IPS-11a (cell line): ENCODE results near the gene KRTAP10-12.

Source experiments
- H3K4me3 ChIP-seq: one replicate; pipeline ENCODE4 v1.5.1; 2013; ENCODE audit warnings: low read depth, low read length, control low read depth

KRTAP10-12 gene

DNA sequence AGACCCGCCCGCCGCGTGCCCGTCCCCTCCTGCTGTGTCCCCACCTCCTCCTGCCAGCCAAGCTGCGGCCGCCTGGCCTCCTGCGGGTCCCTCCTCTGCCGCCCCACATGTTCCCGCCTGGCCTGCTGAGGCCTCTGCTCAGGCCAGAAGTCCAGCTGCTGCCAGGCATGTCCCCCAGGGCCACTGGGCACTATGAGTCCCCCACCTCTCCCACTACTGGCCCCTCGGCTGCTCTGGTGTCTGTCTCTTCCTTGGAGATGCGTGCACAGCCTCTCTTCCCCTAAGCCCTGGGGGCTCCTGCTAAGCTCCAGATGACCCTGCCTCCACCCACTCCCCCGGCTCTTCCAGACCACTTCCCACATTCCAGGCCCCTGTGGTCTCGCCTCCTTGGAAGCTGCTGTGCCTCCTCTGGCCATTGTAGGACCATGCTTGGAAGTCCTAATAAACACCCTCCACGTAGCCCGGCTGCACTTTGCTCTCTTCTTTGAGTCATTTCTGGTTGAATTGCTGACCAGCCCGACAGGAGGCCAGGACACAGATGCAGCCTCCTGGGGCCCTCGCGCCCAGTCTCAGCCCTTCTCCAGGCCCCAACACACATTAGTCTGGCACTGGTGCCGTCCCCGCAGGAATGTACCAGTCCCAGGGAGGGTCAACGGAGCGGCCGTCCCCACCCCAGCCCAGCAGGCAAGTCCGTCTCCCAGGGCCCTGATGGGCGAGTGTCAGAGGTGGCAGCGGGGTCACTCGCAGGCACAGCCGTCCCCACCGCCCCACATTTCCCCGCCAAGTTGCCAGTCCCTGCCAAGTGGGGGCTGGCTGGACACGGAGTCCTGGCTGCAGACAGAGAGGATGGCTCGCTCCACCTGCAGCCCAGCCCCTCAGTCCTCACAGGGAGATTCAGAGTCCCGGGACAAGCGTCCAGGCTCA lies 1.1 kb downstream of the KRTAP10-12 start:
- H3K4me3 ChIP-seq = no peak overlapping the region

DNA sequence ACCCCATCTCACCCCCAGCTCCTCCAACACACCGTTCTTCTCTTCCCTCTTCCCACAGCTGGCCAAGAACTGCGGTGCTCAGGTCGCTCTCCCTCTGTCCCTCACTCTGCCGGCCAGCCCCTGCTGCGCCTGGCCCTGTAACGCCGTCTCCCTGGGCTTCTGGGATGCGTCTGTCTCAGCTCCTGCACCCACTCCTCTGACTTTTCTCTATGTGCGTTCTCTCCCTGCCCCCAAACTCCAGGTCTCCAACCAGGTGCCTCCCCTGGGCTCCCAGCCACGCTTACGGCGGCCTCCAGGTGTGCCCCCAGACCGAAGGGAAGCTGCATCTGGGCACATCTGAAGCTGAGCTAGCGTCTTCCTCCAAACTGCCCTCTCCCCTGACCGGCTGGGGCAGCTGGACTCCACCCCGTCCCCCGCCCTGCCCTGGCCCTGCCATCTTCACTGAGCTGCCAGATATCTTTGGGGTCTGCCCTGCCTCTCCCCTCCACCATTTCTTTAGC lies 2.6 kb downstream of the KRTAP10-12 start:
- H3K4me3 ChIP-seq = no peak overlapping the region

DNA sequence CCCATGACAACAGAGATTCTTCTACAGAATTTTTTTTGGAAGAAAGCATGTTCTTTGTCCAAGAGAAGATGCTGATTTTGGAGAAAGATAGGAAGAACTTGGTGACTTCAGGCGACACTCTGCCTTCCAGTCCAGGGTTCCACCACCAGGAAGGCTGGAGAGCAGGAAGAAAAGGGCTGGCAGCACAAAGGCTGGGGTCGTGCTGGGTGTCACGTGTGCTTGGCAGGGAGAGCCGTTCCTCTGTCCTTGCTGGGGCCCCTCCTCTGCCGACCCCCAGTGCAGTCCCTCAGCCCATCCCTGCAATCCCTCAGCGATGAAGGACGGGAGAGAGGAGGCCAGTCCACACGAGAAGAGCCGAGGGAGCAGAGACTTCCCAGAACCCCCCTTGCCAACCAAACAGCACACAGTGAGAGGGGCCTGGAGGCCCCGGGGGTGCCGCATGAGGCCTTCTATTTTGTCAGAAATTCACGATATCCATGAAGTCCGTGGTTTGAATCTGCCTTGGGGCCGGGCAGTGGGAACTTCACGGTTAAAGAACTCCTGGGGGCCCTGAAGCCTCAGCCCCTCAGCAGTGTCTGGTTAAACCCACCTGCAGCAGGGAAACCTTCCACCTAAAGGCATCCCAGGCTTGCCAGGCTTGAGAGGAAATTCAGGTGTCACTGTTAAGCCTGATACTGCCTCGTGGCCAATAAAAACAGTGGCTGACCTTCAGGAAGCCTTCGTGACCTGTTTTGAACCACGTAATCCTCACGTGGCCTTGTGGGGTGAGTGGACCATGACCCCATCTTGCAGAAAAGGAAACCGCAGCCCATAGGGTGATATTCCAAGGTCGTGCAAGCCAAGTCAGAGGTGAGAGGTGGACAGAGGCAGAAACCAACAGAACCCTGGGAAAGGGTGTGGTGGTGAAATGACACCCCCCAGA lies 3.4 kb downstream of the KRTAP10-12 start:
- H3K4me3 ChIP-seq = no peak overlapping the region

DNA sequence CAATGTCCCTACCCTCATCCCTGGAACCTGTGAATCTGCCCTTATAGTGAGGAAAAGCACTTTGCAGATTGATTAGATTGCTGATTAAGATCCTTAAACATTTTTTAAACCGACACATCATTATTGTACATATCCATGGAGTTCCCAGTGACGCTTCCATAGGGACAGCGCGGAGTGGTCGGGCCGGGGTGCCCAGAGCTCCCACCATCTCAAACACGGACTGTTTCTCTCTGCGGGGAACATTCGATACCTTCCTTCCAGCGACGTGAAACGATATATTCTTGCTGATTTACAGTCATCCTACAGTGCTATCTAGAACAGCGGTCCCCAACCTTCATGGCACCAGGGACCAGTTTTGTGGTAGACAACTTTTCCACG lies 4.0 kb downstream of the KRTAP10-12 start:
- no peak overlapping the region for H3K4me3 ChIP-seq

DNA sequence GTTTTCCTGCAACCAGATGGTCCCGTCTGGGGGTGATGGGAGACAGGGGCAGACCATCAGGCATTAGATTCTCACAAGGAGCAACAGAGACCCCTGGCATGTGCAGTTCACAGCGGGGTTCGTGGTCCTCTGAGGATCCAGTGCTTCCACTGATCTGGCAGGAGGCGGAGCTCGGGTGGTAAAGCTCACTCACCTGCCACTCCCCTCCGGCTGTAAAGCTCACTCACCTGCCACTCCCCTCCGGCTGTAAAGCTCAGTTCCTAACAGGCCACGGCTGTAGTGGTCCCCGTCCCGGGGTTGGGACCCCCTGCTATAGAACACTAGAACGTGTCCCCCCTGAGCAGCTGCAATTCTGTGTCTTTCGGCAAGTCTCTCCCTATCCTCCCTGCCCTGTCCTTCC lies 4.6 kb downstream of the KRTAP10-12 start:
- no peak overlapping the region for H3K4me3 ChIP-seq

DNA sequence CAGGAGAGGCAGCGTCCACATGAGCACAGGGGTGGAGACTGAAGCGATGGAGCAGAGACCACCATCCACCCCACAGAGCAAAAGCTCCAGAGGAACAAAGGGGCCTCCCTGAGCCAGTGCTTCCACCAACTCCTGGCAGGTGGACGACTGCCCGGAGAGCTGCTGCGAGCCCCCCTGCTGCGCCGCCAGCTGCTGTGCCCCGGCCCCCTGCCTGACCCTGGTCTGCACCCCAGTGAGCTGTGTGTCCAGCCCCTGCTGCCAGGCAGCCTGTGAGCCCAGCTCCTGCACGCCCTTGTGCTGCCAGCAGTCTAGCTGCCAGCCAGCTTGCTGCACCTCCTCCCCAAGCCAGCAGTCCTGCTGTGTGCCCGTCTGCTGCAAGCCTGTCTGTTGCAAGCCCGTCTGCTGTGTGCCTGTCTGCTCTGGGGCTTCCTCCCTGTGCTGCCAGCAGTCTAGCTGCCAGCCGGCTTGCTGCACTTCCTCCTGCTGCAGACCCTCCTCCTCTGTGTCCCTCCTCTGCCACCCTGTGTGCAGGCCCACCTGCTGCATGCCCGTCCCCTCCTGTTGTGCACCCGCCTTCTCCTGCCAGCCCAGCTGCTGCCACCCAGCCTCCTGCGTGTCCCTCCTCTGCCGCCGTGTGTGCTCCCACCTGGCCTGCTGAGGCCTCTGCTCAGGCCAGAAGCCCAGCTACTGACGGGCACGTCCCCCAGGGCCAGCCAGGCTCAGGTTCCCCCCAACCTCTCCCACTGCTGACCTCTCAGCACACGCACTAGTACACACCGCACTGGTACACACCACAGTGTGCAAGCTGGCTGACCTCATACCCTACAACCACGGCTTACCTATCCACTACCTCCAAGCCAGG lies 5.4 kb downstream of the KRTAP10-12 start:
- H3K4me3 ChIP-seq = no peak overlapping the region

DNA sequence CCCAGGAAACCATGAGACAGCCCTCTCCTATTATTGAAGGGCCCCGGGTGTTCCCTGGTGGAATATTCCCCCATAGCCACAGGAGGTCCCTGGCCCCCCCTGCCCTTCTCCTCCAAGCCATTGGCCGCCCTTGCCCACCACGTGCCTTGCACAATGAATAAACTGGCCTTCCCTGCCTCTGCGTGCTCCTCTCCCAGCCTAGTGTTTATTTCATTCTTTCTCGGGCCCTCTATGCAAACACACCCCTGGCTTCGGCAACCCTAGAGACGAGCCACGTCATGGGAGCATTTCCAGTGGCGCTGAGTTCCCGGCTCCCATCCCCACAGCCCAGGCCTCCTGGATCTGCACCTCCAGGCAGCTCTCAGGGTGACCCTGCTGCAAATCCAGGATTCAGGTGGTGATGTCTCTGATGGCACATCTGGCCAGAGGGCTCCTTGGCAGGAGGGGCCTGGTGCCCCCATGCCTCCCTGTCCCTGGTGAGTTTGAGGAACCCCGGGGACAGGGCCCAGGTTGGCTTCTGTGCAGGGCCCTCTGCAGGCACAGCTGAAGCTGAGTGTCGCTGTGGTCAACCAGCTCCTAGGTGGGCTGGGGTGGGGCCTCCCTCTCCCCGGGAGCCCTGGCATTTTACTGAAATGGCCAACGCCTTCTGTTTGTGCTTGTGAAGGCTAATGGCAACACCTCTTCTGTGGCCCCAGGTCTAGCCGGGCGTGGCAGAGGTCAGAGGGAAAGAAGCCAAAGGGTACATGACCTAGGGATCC lies 6.2 kb downstream of the KRTAP10-12 start:
- no peak overlapping the region for H3K4me3 ChIP-seq

DNA sequence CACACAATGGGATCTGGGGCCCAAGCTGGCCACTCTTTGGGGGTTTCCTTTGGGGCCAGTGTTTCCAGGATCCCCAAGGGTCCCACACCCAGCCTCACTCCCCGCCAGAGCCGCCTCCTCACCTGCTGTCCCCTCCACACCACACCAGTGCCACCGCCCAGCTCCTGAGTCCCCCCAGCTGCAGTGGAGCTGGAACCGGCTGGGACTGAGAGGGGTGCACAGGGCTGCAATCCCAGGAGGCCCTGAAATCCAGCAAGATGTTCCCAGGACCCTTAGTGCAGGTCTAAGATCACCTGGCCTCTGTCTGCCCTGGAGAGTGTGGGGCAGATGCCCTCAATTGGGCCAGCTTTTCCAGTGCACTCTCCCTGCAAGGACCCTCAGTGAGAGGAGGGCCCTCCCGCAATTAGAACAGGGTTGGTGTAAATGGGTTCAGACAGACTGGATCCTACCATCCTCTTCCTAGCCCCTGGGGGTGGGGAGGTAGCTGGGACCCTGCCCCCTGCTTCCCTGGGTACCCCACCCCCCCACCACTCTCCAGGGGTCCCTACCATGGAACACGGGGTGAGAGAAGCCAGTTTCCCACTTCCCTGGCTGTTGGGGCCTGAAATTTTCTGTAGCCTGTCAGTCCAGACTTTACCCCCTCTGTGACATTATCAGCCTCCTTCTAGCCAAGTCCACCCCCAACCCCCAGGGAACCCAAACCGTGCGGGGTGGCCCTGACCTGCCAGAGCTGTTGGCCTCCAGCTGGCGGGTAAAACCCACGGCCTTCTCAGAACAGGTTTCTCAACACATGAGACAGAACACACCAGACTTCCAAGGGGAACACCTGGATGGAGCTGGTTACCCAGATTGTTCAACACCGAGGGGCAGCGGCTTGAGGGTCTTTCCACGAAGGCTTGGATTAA lies 7.0 kb downstream of the KRTAP10-12 start:
- no peak overlapping the region for H3K4me3 ChIP-seq

DNA sequence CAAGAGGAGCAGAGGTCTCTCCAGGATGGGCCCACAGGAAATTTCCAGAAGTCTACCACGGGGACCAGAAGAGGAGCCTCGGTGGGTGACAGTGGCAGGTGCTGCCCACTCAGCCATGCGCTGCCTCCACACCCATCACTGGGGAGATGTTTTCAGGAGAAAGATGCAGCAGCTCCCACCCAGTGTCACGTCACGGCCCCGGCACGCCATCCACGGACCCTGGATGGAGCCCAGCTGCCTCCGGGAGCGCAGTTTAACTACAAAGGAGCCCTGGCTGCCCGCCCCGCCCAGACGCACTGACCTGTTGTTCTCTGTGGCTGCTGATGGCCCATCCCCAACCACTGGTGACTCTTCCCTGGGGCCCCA lies 7.6 kb downstream of the KRTAP10-12 start:
- H3K4me3 ChIP-seq = no peak overlapping the region

DNA sequence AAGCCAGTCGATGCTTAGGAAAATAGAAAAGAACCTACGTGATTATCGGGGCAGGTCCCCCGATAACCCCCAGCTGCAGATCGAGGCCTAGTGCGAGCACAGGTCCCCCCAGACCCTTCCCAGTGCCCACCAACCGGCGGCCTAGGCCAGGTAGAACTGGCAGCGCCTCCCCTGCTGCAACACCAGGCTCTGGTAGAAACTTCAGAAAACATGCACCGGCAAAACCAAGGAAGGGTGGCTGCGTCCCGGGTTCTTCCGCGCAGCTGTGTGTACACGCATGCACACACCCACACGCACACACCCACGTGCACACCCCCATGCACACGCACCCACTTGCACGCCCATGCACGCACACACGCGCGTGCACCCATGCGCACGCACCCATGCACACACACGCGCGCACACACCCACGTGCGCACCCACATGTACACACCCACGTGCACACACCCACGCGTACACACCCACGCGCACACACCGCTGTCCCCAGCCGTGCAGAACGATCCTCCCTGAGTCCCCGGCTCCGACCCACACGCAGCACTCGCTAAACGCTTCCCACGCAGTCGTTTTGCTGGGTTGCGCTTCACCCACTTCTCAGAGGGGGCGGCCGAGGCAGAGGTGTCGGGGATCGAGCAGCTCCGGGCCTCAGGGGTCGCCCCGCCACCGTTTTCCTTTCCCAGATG lies 9.2 kb downstream of the KRTAP10-12 start:
- H3K4me3 ChIP-seq = peak overlapping the region; percentile 24

DNA sequence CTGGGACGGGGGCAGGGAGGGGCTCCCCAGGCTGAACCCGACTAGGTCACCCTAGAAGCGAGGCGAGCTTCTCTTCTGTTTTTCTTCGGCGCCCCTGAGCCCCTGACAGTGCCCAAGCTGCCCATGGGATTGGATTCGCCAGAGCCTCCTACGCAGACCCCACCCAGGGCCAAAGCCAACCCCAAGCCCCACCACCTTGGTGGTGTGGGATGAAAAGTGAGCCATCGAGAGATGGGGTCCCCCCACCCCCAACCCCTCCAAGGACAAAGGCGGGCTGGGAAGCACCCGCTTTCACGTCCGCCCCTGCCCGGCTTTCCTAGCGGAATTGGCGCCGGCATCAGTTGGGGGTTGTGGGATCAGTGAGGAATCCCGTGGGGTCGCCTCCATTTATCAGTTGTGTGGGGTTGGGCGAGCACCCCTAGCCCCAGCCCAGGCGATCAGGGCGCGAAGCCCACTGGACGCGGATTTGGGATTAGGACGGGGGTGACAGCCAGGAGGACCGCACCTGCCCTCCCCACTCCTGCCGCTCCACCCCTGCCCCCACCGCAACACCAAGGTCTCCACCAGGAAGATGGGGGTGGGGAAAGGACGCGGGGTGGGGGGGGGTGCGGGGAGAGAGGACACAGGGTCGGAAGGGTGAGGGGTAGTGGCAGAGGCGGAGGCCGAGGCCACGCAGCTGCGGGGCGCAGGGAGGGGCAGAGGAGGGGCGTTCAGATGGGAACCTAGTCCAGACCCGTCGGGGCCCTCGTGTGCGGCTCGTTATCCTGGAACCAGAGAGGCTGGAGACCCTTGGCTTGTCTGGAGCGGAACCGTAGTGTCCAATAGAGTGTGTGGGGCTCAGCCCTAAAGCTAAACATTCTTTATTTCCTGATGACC lies 10.0 kb downstream of the KRTAP10-12 start:
- peak overlapping the region; percentile 24 for H3K4me3 ChIP-seq

DNA sequence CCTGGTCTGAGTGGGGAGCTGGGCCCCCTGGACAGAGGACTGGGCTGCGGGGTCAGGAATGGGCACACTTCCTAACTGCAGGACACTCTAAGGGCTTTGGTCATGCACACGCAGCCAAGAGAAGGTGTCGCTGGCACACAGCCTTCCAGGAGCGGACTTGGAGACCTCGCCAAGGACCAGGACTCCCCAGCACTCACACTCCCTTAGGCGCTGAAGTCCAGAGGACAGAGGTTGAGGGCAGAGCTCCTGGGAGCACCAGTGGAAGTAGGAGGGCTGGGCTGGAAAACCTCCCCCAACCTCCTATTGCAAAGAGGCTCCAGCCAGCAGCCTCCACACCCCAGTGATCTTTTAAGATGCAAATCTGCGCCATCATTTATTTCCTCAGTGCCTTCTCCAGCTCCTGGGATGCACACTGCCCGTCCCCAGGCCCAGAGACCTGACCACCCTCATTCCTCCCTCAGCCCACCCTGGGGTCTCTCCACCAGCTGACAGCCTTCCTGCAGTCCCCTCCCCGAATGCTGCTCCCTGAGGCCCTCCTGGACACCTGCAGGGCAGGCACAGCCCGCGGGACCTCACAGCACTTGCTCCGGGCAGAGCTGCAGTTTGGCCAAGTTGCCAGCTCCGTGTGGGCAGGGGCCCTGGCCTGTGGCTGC lies 11.4 kb downstream of the KRTAP10-12 start:
- H3K4me3 ChIP-seq = peak overlapping the region; percentile 17

DNA sequence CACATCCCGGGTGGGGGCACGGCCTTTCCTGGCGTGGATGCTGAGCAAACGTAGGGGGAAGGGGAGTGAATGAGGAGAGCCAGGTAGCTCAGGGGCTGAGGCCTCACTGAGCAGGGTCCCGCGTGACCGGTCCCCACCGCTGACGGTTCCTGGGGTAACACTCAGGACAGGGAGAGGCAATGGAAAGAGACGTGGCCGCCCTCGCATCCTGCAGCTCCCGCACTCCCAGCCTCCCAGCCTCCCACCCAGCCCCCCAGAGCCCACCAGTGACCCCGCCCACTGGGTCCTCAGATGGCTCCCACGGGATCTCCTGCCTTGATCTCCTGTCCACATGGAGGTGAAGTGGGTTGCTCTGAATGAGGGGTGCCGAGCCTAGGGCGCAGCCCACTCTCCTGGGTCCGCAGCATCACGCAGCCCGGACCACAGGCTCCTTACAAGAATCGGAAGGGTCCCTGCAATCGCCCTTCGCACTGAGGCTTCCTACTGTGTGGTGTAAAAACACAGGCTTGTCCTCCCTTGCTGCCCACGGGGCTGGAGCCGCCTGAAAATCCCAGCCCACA lies 12.0 kb downstream of the KRTAP10-12 start:
- peak overlapping the region; percentile 17 for H3K4me3 ChIP-seq

DNA sequence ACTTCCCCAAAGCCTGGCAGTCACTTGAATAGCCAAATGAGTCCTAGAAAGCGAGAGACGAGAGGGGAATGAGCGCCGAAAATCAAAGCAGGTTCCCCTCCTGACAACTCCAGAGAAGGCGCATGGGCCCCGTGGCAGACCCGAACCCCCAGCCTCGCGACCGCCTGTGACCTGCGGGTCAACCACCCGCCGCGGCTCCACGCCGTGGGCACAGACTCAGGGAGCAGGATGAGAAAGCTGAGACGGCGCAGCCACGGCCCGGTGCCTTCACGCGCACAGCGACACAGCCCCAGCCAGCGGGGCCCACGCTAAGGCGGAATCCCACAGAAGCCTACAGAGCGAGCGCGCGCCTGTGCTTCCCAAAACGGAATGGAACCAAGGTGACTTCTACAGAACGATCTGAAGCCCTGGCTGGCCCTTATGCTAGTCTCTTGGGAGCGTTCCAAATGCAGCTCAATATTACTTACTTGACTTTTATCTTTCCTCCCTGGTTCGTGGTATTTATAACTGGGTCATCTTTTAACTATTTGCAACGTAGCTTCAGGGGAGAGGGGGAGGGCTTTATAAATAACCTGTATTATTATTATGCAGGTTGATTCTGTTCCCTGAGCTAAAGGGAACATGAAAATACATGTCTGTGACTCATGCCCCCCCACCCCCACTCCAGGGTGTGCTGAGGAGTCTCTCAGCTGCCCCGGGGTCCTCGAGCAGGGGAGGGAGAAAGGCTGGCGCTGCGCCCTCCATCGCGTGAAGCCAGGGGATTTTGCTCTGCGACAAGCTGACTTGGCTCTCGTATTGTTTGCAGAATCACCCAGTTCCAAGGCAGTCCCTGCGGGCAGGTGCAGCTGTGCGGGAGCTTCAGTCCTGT lies 12.7 kb downstream of the KRTAP10-12 start:
- peak overlapping the region; percentile 17 for H3K4me3 ChIP-seq

DNA sequence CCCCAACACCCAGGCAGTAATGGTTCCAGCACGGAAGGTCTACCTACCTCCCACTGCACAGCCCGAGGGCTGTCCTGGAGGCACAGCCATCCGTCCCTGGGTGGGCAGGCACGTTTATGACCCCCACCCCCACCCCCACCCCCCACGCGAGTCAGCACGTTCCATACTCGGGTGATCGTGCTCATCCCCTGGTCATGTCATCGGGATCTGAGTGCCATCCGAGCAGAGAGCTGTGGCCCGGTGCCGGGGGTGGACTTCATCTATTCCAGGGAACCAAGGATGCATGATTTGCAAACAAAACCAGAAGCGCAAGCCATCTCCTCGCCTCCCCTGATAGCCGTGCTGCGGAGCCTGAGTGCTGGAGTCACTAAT lies 13.3 kb downstream of the KRTAP10-12 start:
- H3K4me3 ChIP-seq = no peak overlapping the region
